Gastrocnemius medialis (tissue), 4 donors: ENCODE measurements around the gene TLE5.

ENCODE experiments used
- POLR2A ChIP-seq, 2 donors: fragments of 450-650 bp; IDR thresholded peaks; one replicate each; pipeline ENCODE4 v1.6.1; 2017; ENCODE audit warnings: antibody characterized with exemption in 2 of 2, mild to moderate bottlenecking in 2 of 2, moderate library complexity in 2 of 2
- TF ChIP-seq, protein P1 (sequence below), 5 experiments: fragments of 450-650 bp in 3 of 5; fragments of 200-600 bp in 2 of 5; sonication (generic) in 2 of 5; IDR thresholded peaks in 4 of 5; conservative IDR thresholded peaks in 1 of 5; 1 replicate in 4 of 5; 2 replicates in 1 of 5; pipeline ENCODE4 v1.5.1; 2016 to 2019; ENCODE audit warnings: antibody characterized with exemption in 5 of 5, mild to moderate bottlenecking in 3 of 5, moderate library complexity in 3 of 5

DNA sequence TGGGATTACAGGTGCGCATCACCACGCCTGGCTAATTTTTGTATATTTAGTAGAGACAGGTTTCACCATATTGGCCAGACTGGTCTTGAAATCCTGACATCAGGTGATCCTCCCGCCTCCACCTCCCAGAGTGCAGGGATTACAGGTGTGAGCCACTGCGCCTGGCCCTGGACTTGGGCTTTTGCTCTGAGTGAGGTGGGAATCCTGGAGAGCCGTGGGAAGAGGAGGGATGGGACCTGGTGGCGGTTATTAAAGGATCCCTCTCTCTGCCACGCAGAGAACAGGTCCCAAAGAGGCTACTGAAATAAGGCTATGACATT lies 1.7 kb upstream of the TLE5 start:
- TF ChIP-seq, protein P1, sequence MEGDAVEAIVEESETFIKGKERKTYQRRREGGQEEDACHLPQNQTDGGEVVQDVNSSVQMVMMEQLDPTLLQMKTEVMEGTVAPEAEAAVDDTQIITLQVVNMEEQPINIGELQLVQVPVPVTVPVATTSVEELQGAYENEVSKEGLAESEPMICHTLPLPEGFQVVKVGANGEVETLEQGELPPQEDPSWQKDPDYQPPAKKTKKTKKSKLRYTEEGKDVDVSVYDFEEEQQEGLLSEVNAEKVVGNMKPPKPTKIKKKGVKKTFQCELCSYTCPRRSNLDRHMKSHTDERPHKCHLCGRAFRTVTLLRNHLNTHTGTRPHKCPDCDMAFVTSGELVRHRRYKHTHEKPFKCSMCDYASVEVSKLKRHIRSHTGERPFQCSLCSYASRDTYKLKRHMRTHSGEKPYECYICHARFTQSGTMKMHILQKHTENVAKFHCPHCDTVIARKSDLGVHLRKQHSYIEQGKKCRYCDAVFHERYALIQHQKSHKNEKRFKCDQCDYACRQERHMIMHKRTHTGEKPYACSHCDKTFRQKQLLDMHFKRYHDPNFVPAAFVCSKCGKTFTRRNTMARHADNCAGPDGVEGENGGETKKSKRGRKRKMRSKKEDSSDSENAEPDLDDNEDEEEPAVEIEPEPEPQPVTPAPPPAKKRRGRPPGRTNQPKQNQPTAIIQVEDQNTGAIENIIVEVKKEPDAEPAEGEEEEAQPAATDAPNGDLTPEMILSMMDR (IDR thresholded peaks at IDR 0.05 in 4 of 5, conservative IDR thresholded peaks at IDR 0.05 in 1 of 5): no peak
- no peak for TF ChIP-seq POLR2A (IDR thresholded peaks at IDR 0.05)
